D721Med (cell line): ENCODE results near the gene ASCC3.
"Not testable (repeated sequence)": the region's sequence is repeated elsewhere in the genome, so short reads cannot be mapped to it uniquely, and the experiment has no call there.

Experiments used
- DNase-seq: peaks from one replicate; pipeline ENCODE4 v3.0.0; 2011; ENCODE audit warnings: low spot score; ENCODE audit not compliant: insufficient read length
- FAIRE-seq: peaks from 2 replicates; lab custom pipeline; 2011; peaks lifted over from hg19 to GRCh38; lab: Jason Lieb, UNC
- CTCF ChIP-seq: IDR thresholded peaks from 2 replicates; pipeline ENCODE4 v1.5.1; 2012; ENCODE audit warnings: mild to moderate bottlenecking, control low read depth; ENCODE audit not compliant: insufficient read depth; ENCODE audit errors: missing control alignments

Gene ASCC3

GRCh38 chr6:100839419-100839818 is 41.7 kb downstream of the ASCC3 start:
- no peak for DNase-seq
- TF ChIP-seq CTCF: no peak
- peak; percentile 60 for FAIRE-seq

DNA sequence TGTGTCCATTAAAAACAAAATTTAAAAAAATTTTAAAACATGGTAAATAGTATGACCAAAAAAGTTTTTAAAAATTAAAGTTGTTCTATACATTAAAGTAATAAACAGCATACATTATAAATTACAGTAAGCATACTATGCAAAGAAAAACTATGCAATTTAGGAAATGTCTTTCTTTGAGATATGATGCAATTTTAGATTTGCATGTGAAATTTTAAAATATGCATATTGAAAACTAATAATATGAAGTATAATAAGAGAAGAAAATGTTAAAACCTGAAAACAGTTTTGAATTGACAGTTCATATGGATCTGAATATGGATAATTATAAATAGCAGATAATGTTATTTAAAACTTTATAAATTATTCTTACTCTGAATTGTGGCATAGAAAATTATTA is 43.1 kb downstream of the ASCC3 start:
- FAIRE-seq (no peak), DNase-seq (no peak)
- TF ChIP-seq CTCF: no peak

- DNase-seq (no peak), FAIRE-seq (no peak)
- TF ChIP-seq CTCF: no peak
These were observed 47.1 kb downstream of the ASCC3 start for GRCh38 chr6:100833972-100834574.

DNA sequence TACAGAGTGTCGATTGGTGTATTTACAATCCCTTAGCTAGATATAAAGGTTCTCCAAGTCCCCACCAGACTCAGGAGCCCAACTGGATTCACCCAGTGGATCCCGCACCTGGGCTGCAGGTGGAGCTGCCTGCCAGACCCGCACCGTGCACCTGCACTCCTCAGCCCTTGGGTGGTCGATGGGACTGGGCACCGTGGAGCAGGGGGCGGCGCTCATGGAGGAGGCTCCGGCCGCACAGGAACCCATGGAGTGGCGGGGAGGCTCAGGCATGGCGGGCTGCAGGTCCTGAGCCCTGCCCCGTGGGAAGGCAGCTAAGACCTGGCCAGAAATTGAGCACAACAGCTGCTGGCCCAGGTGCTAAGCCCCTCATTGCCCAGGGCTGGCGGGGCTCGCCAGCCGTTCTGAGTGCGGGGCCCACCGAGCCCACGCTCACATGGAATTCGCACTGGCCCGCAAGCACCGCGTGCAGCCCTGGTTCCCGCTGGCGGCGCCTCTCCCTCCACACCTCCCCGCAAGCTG is 52.0 kb downstream of the ASCC3 start:
- not testable (repeated sequence) for FAIRE-seq, DNase-seq

- FAIRE-seq (peak; percentile 21), DNase-seq (no peak)
- TF ChIP-seq CTCF: no peak
These were observed 58.1 kb downstream of the ASCC3 start for GRCh38 chr6:100823041-100823440.

GRCh38 chr6:100818066-100818465 is 63.1 kb downstream of the ASCC3 start:
- peak; percentile 78 for FAIRE-seq

DNA sequence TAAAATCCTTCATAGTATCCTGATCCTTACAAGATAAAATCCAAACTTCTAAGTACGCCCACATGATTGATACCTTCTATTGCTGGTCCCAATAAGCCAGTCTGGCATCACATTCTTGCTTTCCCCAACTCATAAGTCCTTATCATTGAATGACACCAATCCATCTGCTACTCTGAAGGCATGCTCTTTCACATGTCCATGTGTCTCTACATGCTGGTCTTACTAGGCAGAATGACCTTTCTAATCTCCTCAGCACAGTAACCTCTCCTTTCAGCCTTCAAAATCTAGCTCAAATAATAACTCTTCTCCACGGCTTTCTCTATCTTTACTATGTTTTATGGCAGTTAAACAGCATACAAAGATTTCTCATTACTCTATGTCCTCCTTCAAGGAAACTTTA is 71.1 kb downstream of the ASCC3 start:
- TF ChIP-seq CTCF: no peak
- FAIRE-seq (no peak), DNase-seq (no peak)

More at GRCh38 chr6:100818066-100818465, 63.1 kb downstream of the ASCC3 start:
- no peak for DNase-seq
- no peak for TF ChIP-seq CTCF
